NCI-H524 (cell line): ENCODE data around the gene FANCI.

ENCODE experiments used
- DNase-seq, 2 experiments: peaks; one replicate each; lab custom pipeline; 2025; lab: John Stamatoyannopoulos, UW

The FANCI gene

DNA sequence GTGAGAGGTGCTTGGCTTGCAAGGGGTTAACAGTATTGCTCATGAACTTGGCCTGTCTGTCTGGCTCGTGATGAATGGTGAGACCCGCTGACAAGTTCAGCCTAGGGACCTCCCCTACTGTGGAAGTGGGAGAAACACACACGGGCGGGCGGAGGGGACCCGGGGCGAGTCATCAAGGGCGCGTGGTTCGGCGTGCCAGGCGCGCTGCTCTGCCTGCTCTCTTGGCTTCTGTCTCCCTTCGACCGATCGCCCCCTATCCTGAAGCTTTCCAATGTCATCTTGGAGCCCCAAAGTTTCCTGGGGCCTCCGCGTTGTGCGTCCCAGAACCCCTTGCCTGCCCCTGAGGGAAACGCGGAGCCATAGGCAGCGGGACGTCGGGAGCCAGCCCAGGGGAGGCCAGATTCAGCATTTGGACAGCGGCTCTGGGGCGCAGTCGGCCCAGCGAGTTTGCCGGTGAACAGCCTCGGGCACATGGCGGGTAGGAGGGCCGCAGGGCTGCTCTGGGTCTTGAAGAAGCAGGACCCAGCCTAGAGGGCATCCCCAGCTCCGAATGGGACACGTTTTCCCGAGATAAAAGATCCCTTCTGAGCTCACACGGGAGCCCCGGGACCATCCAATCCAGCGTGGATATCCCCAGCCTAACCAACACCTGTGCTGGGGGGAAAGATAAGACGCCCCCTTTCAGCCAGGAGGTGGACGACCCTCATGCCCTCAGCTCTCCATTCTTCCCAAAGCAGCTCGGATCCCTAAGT, 117.8 kb downstream of the FANCI start:
- DNase-seq = peak; percentile 80 to 81

DNA sequence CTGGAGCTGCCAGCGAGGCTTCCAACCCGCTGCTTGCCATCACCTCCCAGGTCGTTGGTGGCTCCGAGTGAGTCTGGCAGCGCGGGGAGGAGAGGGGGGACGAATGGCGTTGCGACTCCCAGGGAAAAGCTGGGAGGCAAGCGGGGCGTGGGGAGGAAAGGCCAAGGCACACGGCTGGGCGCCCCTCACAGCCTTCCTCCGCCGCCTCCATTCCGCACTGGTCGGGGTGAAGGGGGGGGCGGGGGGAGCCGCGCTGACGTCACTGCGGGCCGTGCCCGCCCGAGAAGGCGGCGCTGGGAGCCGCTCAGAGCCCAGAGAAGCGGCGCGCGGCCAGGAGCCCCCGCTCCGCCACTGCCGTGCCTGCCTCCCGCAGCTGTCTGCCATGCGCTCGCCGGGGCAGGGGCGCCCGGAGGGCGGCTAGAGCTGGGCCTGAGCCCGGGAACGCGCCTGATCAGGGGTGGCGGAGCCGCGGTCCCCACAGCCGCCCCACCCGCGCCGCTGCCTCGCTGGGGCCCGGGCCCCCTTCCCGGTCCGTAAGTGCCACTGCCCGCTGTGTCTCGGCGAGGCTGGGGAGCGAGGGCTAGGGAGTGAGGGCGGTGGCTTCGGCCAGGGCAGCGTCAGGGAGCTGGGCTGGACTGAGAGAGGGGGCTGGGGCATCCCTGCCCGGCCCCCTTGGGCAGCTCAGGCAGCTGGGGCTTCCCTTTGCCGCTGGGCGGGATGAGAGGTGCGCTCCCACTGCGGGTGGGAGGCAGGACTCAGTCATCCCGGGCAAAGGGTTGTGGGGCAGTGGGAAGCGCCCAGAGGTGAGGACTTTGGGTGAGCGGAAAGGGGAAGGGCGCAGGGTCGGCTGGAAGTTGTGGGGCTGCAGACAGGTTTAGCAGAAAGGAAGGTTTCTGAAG, 118.7 kb downstream of the FANCI start:
- DNase-seq = peak; percentile 80 to 82

DNA sequence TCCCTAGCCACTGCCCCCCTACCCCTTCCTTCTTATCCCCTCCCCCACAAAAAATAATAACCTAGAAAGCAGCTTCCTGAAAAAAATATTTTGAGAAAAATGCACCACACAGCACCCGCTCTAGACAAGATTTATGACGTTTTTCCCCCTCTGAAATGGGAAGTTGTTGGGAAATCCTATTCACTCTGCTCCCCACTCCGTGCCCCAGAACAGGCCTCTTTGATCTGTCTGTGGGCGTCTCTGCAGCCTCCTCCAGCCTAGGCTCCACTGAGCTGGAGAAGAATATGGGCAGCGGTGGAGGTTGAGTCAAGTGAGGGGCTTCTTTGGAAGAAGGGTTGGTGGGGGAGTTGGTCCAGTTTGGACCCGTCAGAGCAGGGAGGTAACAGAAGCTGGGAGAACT, 119.4 kb downstream of the FANCI start:
- DNase-seq = no peak

DNA sequence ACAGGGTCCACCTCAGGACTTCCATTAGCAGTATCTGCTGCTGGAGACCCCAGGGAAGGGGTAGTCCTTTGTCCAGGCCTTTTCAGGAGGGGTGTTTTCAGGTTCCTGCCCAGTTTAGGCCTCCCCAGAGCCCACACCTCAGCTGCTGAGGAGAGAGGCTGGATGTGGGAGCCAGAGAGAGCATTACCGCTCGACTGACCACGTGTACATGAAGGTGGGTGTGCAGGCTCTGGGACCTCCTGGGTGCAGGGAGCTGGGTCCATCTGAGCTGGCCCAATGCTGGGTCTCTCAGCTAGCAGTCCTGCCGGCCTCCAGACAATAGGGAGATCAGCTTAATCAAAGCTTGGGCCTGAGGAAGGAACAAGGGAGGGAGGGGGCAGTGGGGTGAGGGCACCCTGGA, 120.0 kb downstream of the FANCI start:
- no peak for DNase-seq

DNA sequence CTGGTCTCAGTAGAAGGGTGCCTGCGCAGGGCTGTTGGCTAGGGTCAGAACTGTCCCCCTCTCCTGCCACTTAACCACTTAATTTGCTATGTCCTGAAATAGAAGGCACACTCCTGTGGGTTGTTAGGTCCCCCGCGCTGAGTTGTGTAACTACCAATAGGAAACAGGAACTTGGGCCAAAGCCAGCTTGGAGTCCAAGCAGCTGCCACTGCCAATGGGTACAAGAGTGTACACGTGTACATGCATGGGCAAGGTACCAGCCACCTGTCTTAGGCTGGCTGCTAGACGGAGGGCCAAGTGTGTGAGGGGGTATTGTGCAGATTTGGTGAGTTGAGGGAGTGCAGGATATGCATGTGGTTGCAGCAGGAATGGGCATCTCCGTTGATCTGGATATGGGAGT, 120.6 kb downstream of the FANCI start:
- peak in 1 of 2 experiments; percentile 49 for DNase-seq

DNA sequence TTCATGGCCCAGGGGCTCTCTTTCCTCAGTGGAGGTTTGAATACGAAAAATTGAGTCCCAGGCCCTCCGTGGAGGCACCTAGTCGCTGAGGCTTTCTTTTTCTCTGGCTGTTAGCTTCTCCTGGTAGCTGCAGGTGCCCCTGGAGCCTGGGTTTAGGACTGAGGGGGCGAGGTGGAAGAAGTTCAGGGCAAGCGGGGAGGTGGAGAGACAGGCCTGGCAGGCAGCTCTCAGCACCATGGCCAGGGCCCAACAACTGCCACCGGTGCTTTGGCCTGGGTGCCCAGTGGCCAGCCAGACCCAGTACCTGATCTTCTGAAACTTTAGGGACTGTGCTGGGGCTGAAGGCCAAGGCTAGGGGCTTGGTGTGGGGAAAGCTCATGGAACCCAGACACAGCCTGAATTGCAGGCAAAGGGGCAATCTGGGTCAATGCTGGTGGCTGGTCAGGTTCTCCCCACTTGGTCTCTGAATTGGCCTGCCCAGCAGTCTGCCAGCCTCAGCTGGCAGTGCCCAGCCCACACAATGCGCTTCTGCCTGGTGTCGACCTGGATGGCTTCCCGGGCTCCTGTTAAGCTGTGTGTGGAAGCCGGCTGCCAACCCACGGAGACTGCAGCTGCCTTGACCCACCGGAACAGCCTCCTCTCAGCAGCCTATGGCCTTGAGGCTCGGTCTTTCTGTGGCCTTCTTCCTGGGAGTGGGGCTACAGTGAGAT, 121.1 kb downstream of the FANCI start:
- no peak for DNase-seq

DNA sequence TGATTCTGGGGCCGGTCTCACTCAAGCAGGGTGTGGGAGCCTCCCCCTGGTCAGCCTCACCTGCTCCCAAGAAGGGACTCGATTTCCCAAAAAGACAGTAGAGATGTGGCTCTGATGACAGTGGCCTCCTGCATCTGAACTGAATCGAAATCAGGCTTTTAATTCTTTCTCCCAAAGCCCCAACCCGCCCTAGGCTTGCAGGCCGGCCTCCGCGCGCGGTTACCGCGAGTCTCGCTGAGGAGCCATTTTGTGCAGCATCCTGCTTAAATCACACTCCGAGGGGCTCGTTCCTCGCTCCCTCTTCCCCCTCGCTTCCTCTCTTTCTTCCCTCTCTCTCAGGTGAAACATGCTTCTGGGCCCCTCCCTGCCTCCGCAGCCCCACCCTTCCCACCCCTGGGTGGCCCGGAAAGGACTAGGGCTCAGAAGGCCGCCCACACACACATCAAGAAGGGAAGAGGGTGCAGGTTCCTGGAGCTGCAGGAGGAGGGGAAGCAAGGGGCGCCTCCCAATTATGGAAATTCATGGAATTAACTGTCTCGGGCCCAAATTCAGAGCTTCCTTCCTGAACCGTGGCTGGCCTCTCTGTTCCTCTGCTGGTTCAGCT, 121.8 kb downstream of the FANCI start:
- no peak for DNase-seq
